K562 (cell line): ENCODE measurements around the gene CARD11. TPM values are rescaled to one million over a fixed set of nuclear protein-coding genes. Genes with fewer than 3 reads are reported as not detected.

ENCODE experiments used
- FIP1L1 ChIP-seq: fragments of 200-400 bp; formaldehyde crosslinking; IDR thresholded peaks from 2 replicates; pipeline ENCODE4 v1.6.1; 2018; ENCODE audit warnings: mild to moderate bottlenecking, low read depth, low read length; ENCODE audit not compliant: poor library complexity, severe bottlenecking
- KAT2B ChIP-seq: IDR thresholded peaks from one replicate; pipeline ENCODE4 v1.6.1; 2012; ENCODE audit warnings: low read depth, mild to moderate bottlenecking, control low read depth, inconsistent platforms, low read length, moderate library complexity
- KLF10 ChIP-seq: fragments of 250-450 bp; sonication (Bioruptor Pico); IDR thresholded peaks from 2 replicates; pipeline ENCODE4 v1.6.1; 2021; ENCODE audit warnings: matching md5 sums
- SMARCE1 ChIP-seq: fragments of 450-650 bp; IDR thresholded peaks from 2 replicates; pipeline ENCODE4 v1.7.1; 2016; ENCODE audit warnings: mild to moderate bottlenecking
- STAT5A ChIP-seq: IDR thresholded peaks from 2 replicates; pipeline ENCODE4 v1.6.1; 2012; ENCODE audit warnings: low read length, inconsistent platforms, borderline replicate concordance
- ZNF75A ChIP-seq: fragments of 450-650 bp; formaldehyde crosslinking; IDR thresholded peaks from 2 replicates; pipeline ENCODE4 v1.4.0; 2020; ENCODE audit warnings: mild to moderate bottlenecking
- polyA plus RNA-seq, 8 experiments: library from polyadenylated mRNA; depleted of rRNA in 4 of 8; stranded (reverse) in 5 of 8; unstranded in 3 of 8; fragments of >200 nt; fragmentation: Nextera tagmentation in 2 of 8; fragmentation: Illumina TruSeq in 1 of 8; extraction: Ambion mirVana in 2 of 8; extraction: Trizol in 1 of 8; gene quantifications; 2 replicates each; pipeline versions ENCODE4 v1.2.1 to v1.2.3, GENCODE V29; 2011 to 2014; ENCODE audit warnings: inconsistent platforms in 1 of 8, missing spikeins in 1 of 8
- total RNA-seq, 7 experiments: library from RNA; depleted of rRNA in 6 of 7; stranded (reverse); fragments of >200 nt in 6 of 7; fragmentation: Illumina TruSeq in 2 of 7; extraction: Trizol in 2 of 7; gene quantifications; 2 replicates each; pipeline versions ENCODE4 v1.2.1 to v1.2.3, GENCODE V29; 2011 to 2021; ENCODE audit warnings: low replicate concordance in 1 of 7
- TF ChIP-seq, protein P1 (sequence below): fragments of 200-600 bp; sonication (generic); IDR thresholded peaks from one replicate; pipeline ENCODE4 v1.6.1; 2012; ENCODE audit warnings: mild to moderate bottlenecking, low read depth, low read length, inconsistent platforms
- TF ChIP-seq, protein P2 (sequence below): fragments of 200-800 bp; sonication (Bioruptor generic); IDR thresholded peaks from 2 replicates; pipeline ENCODE4 v1.6.1; 2017; ENCODE audit warnings: missing genetic modification characterization, missing compliant biosample characterization

CARD11 gene
- total and polyA plus RNA-seq, 9 of the 15 experiments (the other 6 are each of a cell fraction or from before 2014, with no cell fraction given) = 0.07 to 12.8 (median 5.7) TPM

DNA sequence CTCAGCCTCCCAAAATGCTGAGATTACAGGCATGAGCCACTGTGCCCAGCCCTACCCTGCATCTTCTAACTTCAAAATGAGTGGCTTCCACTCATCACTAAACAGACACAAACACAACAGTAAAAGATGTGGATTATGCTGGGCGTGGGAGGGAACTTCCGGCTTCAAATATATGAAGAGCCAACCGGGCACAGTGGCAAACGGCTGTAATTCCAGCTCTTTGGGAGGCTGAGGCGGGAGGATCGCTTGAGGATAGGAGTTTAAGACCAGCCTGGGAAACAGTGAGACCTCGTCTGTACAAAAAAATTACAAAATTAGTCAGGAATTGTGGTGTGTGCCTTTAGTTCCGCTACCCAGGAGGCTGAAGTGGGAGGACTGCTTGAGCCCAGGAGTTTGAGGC, 107.4 kb downstream of the CARD11 start (continued):
- TF ChIP-seq, protein P1, sequence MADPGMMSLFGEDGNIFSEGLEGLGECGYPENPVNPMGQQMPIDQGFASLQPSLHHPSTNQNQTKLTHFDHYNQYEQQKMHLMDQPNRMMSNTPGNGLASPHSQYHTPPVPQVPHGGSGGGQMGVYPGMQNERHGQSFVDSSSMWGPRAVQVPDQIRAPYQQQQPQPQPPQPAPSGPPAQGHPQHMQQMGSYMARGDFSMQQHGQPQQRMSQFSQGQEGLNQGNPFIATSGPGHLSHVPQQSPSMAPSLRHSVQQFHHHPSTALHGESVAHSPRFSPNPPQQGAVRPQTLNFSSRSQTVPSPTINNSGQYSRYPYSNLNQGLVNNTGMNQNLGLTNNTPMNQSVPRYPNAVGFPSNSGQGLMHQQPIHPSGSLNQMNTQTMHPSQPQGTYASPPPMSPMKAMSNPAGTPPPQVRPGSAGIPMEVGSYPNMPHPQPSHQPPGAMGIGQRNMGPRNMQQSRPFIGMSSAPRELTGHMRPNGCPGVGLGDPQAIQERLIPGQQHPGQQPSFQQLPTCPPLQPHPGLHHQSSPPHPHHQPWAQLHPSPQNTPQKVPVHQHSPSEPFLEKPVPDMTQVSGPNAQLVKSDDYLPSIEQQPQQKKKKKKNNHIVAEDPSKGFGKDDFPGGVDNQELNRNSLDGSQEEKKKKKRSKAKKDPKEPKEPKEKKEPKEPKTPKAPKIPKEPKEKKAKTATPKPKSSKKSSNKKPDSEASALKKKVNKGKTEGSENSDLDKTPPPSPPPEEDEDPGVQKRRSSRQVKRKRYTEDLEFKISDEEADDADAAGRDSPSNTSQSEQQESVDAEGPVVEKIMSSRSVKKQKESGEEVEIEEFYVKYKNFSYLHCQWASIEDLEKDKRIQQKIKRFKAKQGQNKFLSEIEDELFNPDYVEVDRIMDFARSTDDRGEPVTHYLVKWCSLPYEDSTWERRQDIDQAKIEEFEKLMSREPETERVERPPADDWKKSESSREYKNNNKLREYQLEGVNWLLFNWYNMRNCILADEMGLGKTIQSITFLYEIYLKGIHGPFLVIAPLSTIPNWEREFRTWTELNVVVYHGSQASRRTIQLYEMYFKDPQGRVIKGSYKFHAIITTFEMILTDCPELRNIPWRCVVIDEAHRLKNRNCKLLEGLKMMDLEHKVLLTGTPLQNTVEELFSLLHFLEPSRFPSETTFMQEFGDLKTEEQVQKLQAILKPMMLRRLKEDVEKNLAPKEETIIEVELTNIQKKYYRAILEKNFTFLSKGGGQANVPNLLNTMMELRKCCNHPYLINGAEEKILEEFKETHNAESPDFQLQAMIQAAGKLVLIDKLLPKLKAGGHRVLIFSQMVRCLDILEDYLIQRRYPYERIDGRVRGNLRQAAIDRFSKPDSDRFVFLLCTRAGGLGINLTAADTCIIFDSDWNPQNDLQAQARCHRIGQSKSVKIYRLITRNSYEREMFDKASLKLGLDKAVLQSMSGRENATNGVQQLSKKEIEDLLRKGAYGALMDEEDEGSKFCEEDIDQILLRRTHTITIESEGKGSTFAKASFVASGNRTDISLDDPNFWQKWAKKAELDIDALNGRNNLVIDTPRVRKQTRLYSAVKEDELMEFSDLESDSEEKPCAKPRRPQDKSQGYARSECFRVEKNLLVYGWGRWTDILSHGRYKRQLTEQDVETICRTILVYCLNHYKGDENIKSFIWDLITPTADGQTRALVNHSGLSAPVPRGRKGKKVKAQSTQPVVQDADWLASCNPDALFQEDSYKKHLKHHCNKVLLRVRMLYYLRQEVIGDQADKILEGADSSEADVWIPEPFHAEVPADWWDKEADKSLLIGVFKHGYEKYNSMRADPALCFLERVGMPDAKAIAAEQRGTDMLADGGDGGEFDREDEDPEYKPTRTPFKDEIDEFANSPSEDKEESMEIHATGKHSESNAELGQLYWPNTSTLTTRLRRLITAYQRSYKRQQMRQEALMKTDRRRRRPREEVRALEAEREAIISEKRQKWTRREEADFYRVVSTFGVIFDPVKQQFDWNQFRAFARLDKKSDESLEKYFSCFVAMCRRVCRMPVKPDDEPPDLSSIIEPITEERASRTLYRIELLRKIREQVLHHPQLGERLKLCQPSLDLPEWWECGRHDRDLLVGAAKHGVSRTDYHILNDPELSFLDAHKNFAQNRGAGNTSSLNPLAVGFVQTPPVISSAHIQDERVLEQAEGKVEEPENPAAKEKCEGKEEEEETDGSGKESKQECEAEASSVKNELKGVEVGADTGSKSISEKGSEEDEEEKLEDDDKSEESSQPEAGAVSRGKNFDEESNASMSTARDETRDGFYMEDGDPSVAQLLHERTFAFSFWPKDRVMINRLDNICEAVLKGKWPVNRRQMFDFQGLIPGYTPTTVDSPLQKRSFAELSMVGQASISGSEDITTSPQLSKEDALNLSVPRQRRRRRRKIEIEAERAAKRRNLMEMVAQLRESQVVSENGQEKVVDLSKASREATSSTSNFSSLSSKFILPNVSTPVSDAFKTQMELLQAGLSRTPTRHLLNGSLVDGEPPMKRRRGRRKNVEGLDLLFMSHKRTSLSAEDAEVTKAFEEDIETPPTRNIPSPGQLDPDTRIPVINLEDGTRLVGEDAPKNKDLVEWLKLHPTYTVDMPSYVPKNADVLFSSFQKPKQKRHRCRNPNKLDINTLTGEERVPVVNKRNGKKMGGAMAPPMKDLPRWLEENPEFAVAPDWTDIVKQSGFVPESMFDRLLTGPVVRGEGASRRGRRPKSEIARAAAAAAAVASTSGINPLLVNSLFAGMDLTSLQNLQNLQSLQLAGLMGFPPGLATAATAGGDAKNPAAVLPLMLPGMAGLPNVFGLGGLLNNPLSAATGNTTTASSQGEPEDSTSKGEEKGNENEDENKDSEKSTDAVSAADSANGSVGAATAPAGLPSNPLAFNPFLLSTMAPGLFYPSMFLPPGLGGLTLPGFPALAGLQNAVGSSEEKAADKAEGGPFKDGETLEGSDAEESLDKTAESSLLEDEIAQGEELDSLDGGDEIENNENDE = no peak
- TF ChIP-seq KLF10 (CRISPR knock-in tag) (no peak), KAT2B (no peak), FIP1L1 (no peak), ZNF75A (CRISPR knock-in tag) (no peak), SMARCE1 (no peak), STAT5A (no peak)
- TF ChIP-seq, protein P2, sequence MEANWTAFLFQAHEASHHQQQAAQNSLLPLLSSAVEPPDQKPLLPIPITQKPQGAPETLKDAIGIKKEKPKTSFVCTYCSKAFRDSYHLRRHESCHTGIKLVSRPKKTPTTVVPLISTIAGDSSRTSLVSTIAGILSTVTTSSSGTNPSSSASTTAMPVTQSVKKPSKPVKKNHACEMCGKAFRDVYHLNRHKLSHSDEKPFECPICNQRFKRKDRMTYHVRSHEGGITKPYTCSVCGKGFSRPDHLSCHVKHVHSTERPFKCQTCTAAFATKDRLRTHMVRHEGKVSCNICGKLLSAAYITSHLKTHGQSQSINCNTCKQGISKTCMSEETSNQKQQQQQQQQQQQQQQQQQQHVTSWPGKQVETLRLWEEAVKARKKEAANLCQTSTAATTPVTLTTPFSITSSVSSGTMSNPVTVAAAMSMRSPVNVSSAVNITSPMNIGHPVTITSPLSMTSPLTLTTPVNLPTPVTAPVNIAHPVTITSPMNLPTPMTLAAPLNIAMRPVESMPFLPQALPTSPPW (CRISPR knock-in tag) = no peak
